HK-2 (cell line): ENCODE data around the gene VAX1.
"Not testable (repeated sequence)": the region's sequence is repeated elsewhere in the genome, so short reads cannot be mapped to it uniquely, and the experiment has no call there.

Experiments used
- DNase-seq: peaks from one replicate; pipeline ENCODE4 v3.0.0-alpha.2; 2018; ENCODE audit not compliant: unreplicated experiment

VAX1 gene

GRCh38 chr10:117135480-117136140 lies 2.5 kb downstream of the VAX1 start:
- no peak for DNase-seq

- DNase-seq: no peak
These were observed 3.1 kb downstream of the VAX1 start for GRCh38 chr10:117135026-117135372.

- DNase-seq: no peak
These were observed 3.6 kb downstream of the VAX1 start for GRCh38 chr10:117134306-117135025.

GRCh38 chr10:117134056-117134305 lies 4.1 kb downstream of the VAX1 start:
- DNase-seq: no peak

GRCh38 chr10:117133273-117134055 lies 4.6 kb downstream of the VAX1 start:
- DNase-seq: no peak

- DNase-seq: no peak
These were observed 5.3 kb downstream of the VAX1 start for GRCh38 chr10:117132751-117133231.

GRCh38 chr10:117131376-117132327 lies 6.4 kb downstream of the VAX1 start:
- DNase-seq: no peak

- no peak for DNase-seq
These were observed 7.2 kb downstream of the VAX1 start for GRCh38 chr10:117130862-117131375.

GRCh38 chr10:117130346-117130745 lies 7.7 kb downstream of the VAX1 start:
- DNase-seq: no peak

GRCh38 chr10:117126645-117127044 lies 11.4 kb downstream of the VAX1 start:
- DNase-seq: not testable (repeated sequence)

GRCh38 chr10:117126034-117126433 lies 12.0 kb downstream of the VAX1 start:
- DNase-seq: no peak

- no peak for DNase-seq
These were observed 25.9 kb downstream of the VAX1 start for GRCh38 chr10:117112220-117112619.

- no peak for DNase-seq
These were observed 30.8 kb downstream of the VAX1 start for GRCh38 chr10:117107238-117107637.

GRCh38 chr10:117096599-117097201 lies 41.4 kb downstream of the VAX1 start:
- no peak for DNase-seq

- DNase-seq: no peak
These were observed 43.2 kb downstream of the VAX1 start for GRCh38 chr10:117094856-117095255.

- DNase-seq: no peak
These were observed 45.7 kb downstream of the VAX1 start for GRCh38 chr10:117092386-117092785.

GRCh38 chr10:117090834-117091233 lies 47.2 kb downstream of the VAX1 start:
- no peak for DNase-seq

GRCh38 chr10:117087521-117087920 lies 50.5 kb downstream of the VAX1 start:
- DNase-seq: no peak

GRCh38 chr10:117086546-117086945 lies 51.5 kb downstream of the VAX1 start:
- no peak for DNase-seq

GRCh38 chr10:117084421-117085246 lies 53.4 kb downstream of the VAX1 start:
- DNase-seq: not testable (repeated sequence)
